HepG2 (cell line): Measurements from ENCODE around the gene MPIG6B. TPM values are rescaled to one million over a fixed set of nuclear protein-coding genes. Genes with fewer than 3 reads are reported as not detected.

ENCODE experiments used
- CBX2 ChIP-seq, 2 experiments: fragments of 200-600 bp in 1 of 2; sonication (generic); formaldehyde crosslinking in 1 of 2; IDR thresholded peaks; 2 replicates each; pipeline versions ENCODE4 v1.7.0 to v1.8.1; 2018 to 2022; ENCODE audit warnings: low read depth in 2 of 2, low read length in 1 of 2, mild to moderate bottlenecking in 1 of 2, missing genetic modification reagents in 1 of 2
- ESRRA ChIP-seq: sonication (generic); formaldehyde crosslinking; IDR thresholded peaks from 2 replicates; pipeline ENCODE4 v1.5.1; 2020; ENCODE audit warnings: mild to moderate bottlenecking, low read depth, missing genetic modification reagents
- FOXC1 ChIP-seq: sonication (generic); formaldehyde crosslinking; IDR thresholded peaks from 2 replicates; pipeline ENCODE4 v1.8.0; 2022; ENCODE audit warnings: mild to moderate bottlenecking, missing genetic modification reagents, borderline replicate concordance
- FOXJ3 ChIP-seq: sonication (generic); formaldehyde crosslinking; IDR thresholded peaks from 2 replicates; pipeline ENCODE4 v1.4.0; 2020; ENCODE audit warnings: missing genetic modification reagents, mild to moderate bottlenecking, borderline replicate concordance
- FOXK1 ChIP-seq: sonication (generic); formaldehyde crosslinking; IDR thresholded peaks from 2 replicates; pipeline ENCODE4 v1.4.0; 2020; ENCODE audit warnings: low read depth, missing genetic modification reagents, borderline replicate concordance
- GPN1 ChIP-seq: sonication (generic); formaldehyde crosslinking; IDR thresholded peaks from 2 replicates; pipeline ENCODE4 v1.5.1; 2020; ENCODE audit warnings: missing genetic modification reagents, borderline replicate concordance
- HMG20A ChIP-seq: IDR thresholded peaks from 2 replicates; pipeline ENCODE4 v1.6.1; 2016; ENCODE audit warnings: borderline replicate concordance
- IRX3 ChIP-seq: sonication (generic); formaldehyde crosslinking; IDR thresholded peaks from 2 replicates; pipeline ENCODE4 v1.8.1; 2023; ENCODE audit warnings: mild to moderate bottlenecking, low read depth, missing genetic modification reagents, borderline replicate concordance
- LBX2 ChIP-seq: sonication (generic); formaldehyde crosslinking; IDR thresholded peaks from 2 replicates; pipeline ENCODE4 v1.5.0; 2020; ENCODE audit warnings: missing genetic modification reagents, mild to moderate bottlenecking, borderline replicate concordance
- MIER2 ChIP-seq: IDR thresholded peaks from 2 replicates; pipeline ENCODE4 v1.6.1; 2016; ENCODE audit warnings: missing biosample characterization, missing genetic modification reagents
- MXD4 ChIP-seq: IDR thresholded peaks from 2 replicates; pipeline ENCODE4 v1.6.1; 2016; ENCODE audit warnings: mild to moderate bottlenecking, missing biosample characterization, missing genetic modification reagents
- MYC ChIP-seq: sonication (generic); formaldehyde crosslinking; IDR thresholded peaks from 2 replicates; pipeline ENCODE4 v1.9.0; 2021; ENCODE audit warnings: missing genetic modification reagents, borderline replicate concordance
- NR2F1 ChIP-seq, 2 experiments: fragments of 450-650 bp in 1 of 2; formaldehyde crosslinking in 1 of 2; IDR thresholded peaks; 2 replicates each; pipeline versions ENCODE4 v1.5.0 to v1.6.1; 2016 to 2020; ENCODE audit warnings: mild to moderate bottlenecking in 1 of 2, missing compliant biosample characterization in 1 of 2, missing genetic modification reagents in 1 of 2, moderate library complexity in 1 of 2
- PITX1 ChIP-seq: sonication (generic); formaldehyde crosslinking; IDR thresholded peaks from 2 replicates; pipeline ENCODE4 v1.5.1; 2020; ENCODE audit warnings: mild to moderate bottlenecking, missing genetic modification reagents
- SETDB1 ChIP-seq: sonication (generic); formaldehyde crosslinking; IDR thresholded peaks from 2 replicates; pipeline ENCODE4 v1.5.1; 2020; ENCODE audit warnings: missing genetic modification reagents, mild to moderate bottlenecking, borderline replicate concordance
- SOX5 ChIP-seq: IDR thresholded peaks from 2 replicates; pipeline ENCODE4 v1.6.1; 2016; ENCODE audit warnings: borderline replicate concordance
- U2AF1 ChIP-seq: fragments of 200-400 bp; formaldehyde crosslinking; optimal IDR thresholded peaks from 2 replicates; pipeline ENCODE3; 2017; ENCODE audit warnings: mild to moderate bottlenecking, low read depth, low read length
- ZNF556 ChIP-seq: sonication (generic); formaldehyde crosslinking; IDR thresholded peaks from 2 replicates; pipeline ENCODE4 v1.4.0; 2020; ENCODE audit warnings: mild to moderate bottlenecking, missing genetic modification reagents, borderline replicate concordance
- ZNF703 ChIP-seq: sonication (generic); formaldehyde crosslinking; IDR thresholded peaks from 2 replicates; pipeline ENCODE4 v1.5.1; 2020; ENCODE audit warnings: missing genetic modification reagents, mild to moderate bottlenecking, moderate library complexity, borderline replicate concordance
- polyA plus RNA-seq, 8 experiments: library from polyadenylated mRNA; depleted of rRNA in 3 of 8; stranded (reverse) in 7 of 8; unstranded in 1 of 8; fragments of >200 nt; fragmentation: Illumina TruSeq in 4 of 8; extraction: Trizol in 4 of 8; gene quantifications; 2 replicates each; pipeline versions ENCODE4 v1.2.1 to v1.2.3, GENCODE V29; 2011 to 2016; ENCODE audit warnings: low read depth in 4 of 8, missing spikeins in 1 of 8, mixed read lengths in 1 of 8; ENCODE audit not compliant: insufficient read depth in 1 of 8
- total RNA-seq, 5 experiments: library from RNA; depleted of rRNA; stranded (reverse); fragments of >200 nt; fragmentation: Illumina TruSeq; extraction: Trizol; gene quantifications; 2 replicates each; pipeline ENCODE4 v1.2.3, GENCODE V29; 2016; ENCODE audit warnings: low read depth in 1 of 5
- TF ChIP-seq, protein P1 (sequence below): sonication (generic); formaldehyde crosslinking; IDR thresholded peaks from 2 replicates; pipeline ENCODE4 v1.4.0; 2020; ENCODE audit warnings: low read depth, missing genetic modification reagents
- TF ChIP-seq, protein P2 (sequence below): IDR thresholded peaks from 2 replicates; pipeline ENCODE4 v1.6.1; 2016; ENCODE audit warnings: missing genetic modification reagents, missing compliant biosample characterization
- TF ChIP-seq, protein P3 (sequence below): sonication (generic); formaldehyde crosslinking; IDR thresholded peaks from 2 replicates; pipeline ENCODE4 v1.4.0; 2020; ENCODE audit warnings: missing genetic modification reagents, borderline replicate concordance

MPIG6B gene
- total and polyA plus RNA-seq, 2 of the 13 experiments (the other 11 are each of a cell fraction or from before 2014, with no cell fraction given): not detected

GRCh38 chr6:31680226-31681134 is 42.7 kb upstream of the MPIG6B start, which contains the start of gene LY6G5C (continued):
- TF ChIP-seq, protein P1, sequence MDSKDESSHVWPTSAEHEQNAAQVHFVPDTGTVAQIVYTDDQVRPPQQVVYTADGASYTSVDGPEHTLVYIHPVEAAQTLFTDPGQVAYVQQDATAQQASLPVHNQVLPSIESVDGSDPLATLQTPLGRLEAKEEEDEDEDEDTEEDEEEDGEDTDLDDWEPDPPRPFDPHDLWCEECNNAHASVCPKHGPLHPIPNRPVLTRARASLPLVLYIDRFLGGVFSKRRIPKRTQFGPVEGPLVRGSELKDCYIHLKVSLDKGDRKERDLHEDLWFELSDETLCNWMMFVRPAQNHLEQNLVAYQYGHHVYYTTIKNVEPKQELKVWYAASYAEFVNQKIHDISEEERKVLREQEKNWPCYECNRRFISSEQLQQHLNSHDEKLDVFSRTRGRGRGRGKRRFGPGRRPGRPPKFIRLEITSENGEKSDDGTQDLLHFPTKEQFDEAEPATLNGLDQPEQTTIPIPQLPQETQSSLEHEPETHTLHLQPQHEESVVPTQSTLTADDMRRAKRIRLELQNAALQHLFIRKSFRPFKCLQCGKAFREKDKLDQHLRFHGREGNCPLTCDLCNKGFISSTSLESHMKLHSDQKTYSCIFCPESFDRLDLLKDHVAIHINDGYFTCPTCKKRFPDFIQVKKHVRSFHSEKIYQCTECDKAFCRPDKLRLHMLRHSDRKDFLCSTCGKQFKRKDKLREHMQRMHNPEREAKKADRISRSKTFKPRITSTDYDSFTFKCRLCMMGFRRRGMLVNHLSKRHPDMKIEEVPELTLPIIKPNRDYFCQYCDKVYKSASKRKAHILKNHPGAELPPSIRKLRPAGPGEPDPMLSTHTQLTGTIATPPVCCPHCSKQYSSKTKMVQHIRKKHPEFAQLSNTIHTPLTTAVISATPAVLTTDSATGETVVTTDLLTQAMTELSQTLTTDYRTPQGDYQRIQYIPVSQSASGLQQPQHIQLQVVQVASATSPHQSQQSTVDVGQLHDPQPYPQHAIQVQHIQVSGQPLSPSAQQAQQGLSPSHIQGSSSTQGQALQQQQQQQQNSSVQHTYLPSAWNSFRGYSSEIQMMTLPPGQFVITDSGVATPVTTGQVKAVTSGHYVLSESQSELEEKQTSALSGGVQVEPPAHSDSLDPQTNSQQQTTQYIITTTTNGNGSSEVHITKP (CRISPR knock-in tag): 0 out of 2 replicates have a peak, but pooled peaks have one; percentile 31
- TF ChIP-seq HMG20A (CRISPR knock-in tag) (no peak), IRX3 (no peak), GPN1 (no peak), PITX1 (CRISPR knock-in tag) (0 out of 2 replicates have a peak, but pooled peaks have one; percentile 62), FOXC1 (CRISPR knock-in tag) (peak; percentile 74; the same call in 1 of the 2 replicates), MXD4 (0 out of 2 replicates have a peak, but pooled peaks have one; percentile 50), FOXJ3 (CRISPR knock-in tag) (no peak), SOX5 (CRISPR knock-in tag) (no peak), ZNF703 (CRISPR knock-in tag) (no peak), SETDB1 (CRISPR knock-in tag) (no peak), ZNF556 (CRISPR knock-in tag) (no peak; the same call in 1 of the 2 replicates), U2AF1 (no peak), ESRRA (CRISPR knock-in tag) (no peak), MYC (no peak), LBX2 (CRISPR knock-in tag) (no peak), MIER2 (CRISPR knock-in tag) (peak; percentile 38; the same call in 1 of the 2 replicates), FOXK1 (CRISPR knock-in tag) (no peak), CBX2 (IDR thresholded peaks at IDR 0.05; ENCODE audit: low read depth, low read length) (no peak), CBX2 (CRISPR knock-in tag; IDR thresholded peaks at IDR 0.05; ENCODE audit: low read depth) (no peak), NR2F1 (CRISPR knock-in tag; IDR thresholded peaks at IDR 0.05) (no peak)
- TF ChIP-seq, protein P2, sequence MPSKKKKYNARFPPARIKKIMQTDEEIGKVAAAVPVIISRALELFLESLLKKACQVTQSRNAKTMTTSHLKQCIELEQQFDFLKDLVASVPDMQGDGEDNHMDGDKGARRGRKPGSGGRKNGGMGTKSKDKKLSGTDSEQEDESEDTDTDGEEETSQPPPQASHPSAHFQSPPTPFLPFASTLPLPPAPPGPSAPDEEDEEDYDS (CRISPR knock-in tag): 0 out of 2 replicates have a peak, but pooled peaks have one; percentile 34
- TF ChIP-seq, protein P3, sequence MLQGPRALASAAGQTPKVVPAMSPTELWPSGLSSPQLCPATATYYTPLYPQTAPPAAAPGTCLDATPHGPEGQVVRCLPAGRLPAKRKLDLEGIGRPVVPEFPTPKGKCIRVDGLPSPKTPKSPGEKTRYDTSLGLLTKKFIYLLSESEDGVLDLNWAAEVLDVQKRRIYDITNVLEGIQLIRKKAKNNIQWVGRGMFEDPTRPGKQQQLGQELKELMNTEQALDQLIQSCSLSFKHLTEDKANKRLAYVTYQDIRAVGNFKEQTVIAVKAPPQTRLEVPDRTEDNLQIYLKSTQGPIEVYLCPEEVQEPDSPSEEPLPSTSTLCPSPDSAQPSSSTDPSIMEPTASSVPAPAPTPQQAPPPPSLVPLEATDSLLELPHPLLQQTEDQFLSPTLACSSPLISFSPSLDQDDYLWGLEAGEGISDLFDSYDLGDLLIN (CRISPR knock-in tag): 0 out of 2 replicates have a peak, but pooled peaks have one; percentile 46
